Suprapubic skin (tissue), 4 donors: ENCODE data around the gene ARHGAP10. TPM values are rescaled to one million over a fixed set of nuclear protein-coding genes. Genes with fewer than 3 reads are reported as not detected.
A peak's percentile ranks its signal among the peaks of the same experiment; 100 is the strongest.

Source experiments
- DNase-seq, 2 donors: peaks; one replicate each; pipeline ENCODE4 v3.0.0-alpha.2; 2019; ENCODE audit warnings: low spot score in 2 of 2
- H3K27ac ChIP-seq: fragments of 200-600 bp; sonication (generic); one replicate; pipeline ENCODE4 v1.5.1; 2019
- H3K27me3 ChIP-seq: fragments of 200-600 bp; sonication (generic); one replicate; pipeline ENCODE4 v1.5.1; 2019
- H3K36me3 ChIP-seq: fragments of 200-600 bp; sonication (generic); one replicate; pipeline ENCODE4 v1.5.1; 2019
- H3K4me1 ChIP-seq: fragments of 200-600 bp; sonication (generic); one replicate; pipeline ENCODE4 v1.5.1; 2019
- H3K4me3 ChIP-seq: fragments of 200-600 bp; sonication (generic); one replicate; pipeline ENCODE4 v1.5.1; 2019; ENCODE audit warnings: mild to moderate bottlenecking
- H3K9me3 ChIP-seq: fragments of 200-600 bp; sonication (generic); one replicate; pipeline ENCODE4 v1.5.1; 2019
- CTCF ChIP-seq, 2 donors: fragments of 200-600 bp in 1 of 2; fragments of 450-650 bp in 1 of 2; sonication (generic) in 1 of 2; IDR thresholded peaks; one replicate each; pipeline ENCODE4 v1.5.1; 2016 to 2019; ENCODE audit warnings: antibody characterized with exemption in 2 of 2, mild to moderate bottlenecking in 1 of 2, moderate library complexity in 1 of 2
- EP300 ChIP-seq: sonication (generic); formaldehyde crosslinking; IDR thresholded peaks from one replicate; pipeline ENCODE4 v1.6.1; 2017; ENCODE audit warnings: antibody characterized with exemption
- POLR2A ChIP-seq, 2 donors: fragments of 450-650 bp; IDR thresholded peaks; one replicate each; pipeline ENCODE4 v1.6.1; 2017; ENCODE audit warnings: antibody characterized with exemption in 2 of 2, mild to moderate bottlenecking in 2 of 2, moderate library complexity in 2 of 2
- POLR2AphosphoS5 ChIP-seq, 3 donors: sonication (generic); formaldehyde crosslinking; IDR thresholded peaks; one replicate each; pipeline ENCODE4 v1.6.1; 2017; ENCODE audit warnings: antibody characterized with exemption in 3 of 3
- WGBS: methylation state at CpG from one replicate; pipeline ENCODE4 v1.1.5; 2018; 5-methylcytosine and 5-hydroxymethylcytosine counted together
- total RNA-seq, 4 donors: library from RNA; depleted of rRNA; stranded (reverse); fragments of >200 nt; gene quantifications; one replicate each; pipeline ENCODE4 v1.1.0, GENCODE V29; 2016

The ARHGAP10 gene
- total RNA-seq, 4 donors from 2014 or later = 32.5 to 59.0 (median 36.8) TPM

GRCh38 chr4:147770831-147771230 lies 38.9 kb downstream of the ARHGAP10 start:
- WGBS = 93% methylated on average over 2 of the region's 2 CpGs
- H3K4me1 ChIP-seq = peaks cover 39% of the 10 kb centered on the region

GRCh38 chr4:147772056-147772455 lies 40.2 kb downstream of the ARHGAP10 start:
- no peaks in the 10 kb centered on the region for H3K27me3 ChIP-seq
- H3K27ac ChIP-seq = peak overlapping the region; percentile 52
- no peaks in the 10 kb centered on the region for H3K36me3 ChIP-seq
- peaks cover 44% of the 10 kb centered on the region for H3K4me1 ChIP-seq
- TF ChIP-seq POLR2A (IDR thresholded peaks at IDR 0.05) = no peak
- no peak for TF ChIP-seq EP300
- TF ChIP-seq CTCF (IDR thresholded peaks at IDR 0.05) = no peak
- no peak for TF ChIP-seq POLR2AphosphoS5 (IDR thresholded peaks at IDR 0.05)
- 65% methylated on average over 8 of the region's 8 CpGs for WGBS
- no peak overlapping the region for H3K4me3 ChIP-seq
- no peak for DNase-seq
- H3K9me3 ChIP-seq = no peaks in the 10 kb centered on the region

More at GRCh38 chr4:147770831-147771230, 38.9 kb downstream of the ARHGAP10 start:
- Histone ChIP-seq H3K9me3 (no peaks in the 10 kb centered on the region), H3K4me3 (no peak overlapping the region), H3K36me3 (no peaks in the 10 kb centered on the region), H3K27ac (no peak overlapping the region), H3K27me3 (no peaks in the 10 kb centered on the region)
- DNase-seq = no peak
- no peak for TF ChIP-seq POLR2A (IDR thresholded peaks at IDR 0.05)
- TF ChIP-seq EP300 = no peak
- no peak for TF ChIP-seq POLR2AphosphoS5 (IDR thresholded peaks at IDR 0.05)
- TF ChIP-seq CTCF (IDR thresholded peaks at IDR 0.05) = no peak

GRCh38 chr4:147772459-147772969 lies 40.6 kb downstream of the ARHGAP10 start:
- Histone ChIP-seq H3K27me3 (no peaks in the 10 kb centered on the region), H3K36me3 (no peaks in the 10 kb centered on the region), H3K27ac (peak overlapping the region; percentile 52), H3K9me3 (no peaks in the 10 kb centered on the region), H3K4me3 (no peak overlapping the region), H3K4me1 (peaks cover 42% of the 10 kb centered on the region)
- WGBS = 19% methylated on average over 5 of the region's 5 CpGs
- no peak for DNase-seq
- TF ChIP-seq POLR2AphosphoS5 (IDR thresholded peaks at IDR 0.05) (no peak), POLR2A (IDR thresholded peaks at IDR 0.05) (no peak), CTCF (IDR thresholded peaks at IDR 0.05) (no peak), EP300 (no peak)

GRCh38 chr4:147773261-147774184 lies 41.6 kb downstream of the ARHGAP10 start:
- peaks cover 42% of the 10 kb centered on the region for H3K4me1 ChIP-seq
- TF ChIP-seq POLR2A (IDR thresholded peaks at IDR 0.05) = no peak
- TF ChIP-seq POLR2AphosphoS5 (IDR thresholded peaks at IDR 0.05) = no peak
- no peak for TF ChIP-seq EP300
- TF ChIP-seq CTCF (IDR thresholded peaks at IDR 0.05) = no peak
- no peaks in the 10 kb centered on the region for H3K36me3 ChIP-seq
- H3K9me3 ChIP-seq = no peaks in the 10 kb centered on the region
- no peak overlapping the region for H3K4me3 ChIP-seq
- WGBS = 42% methylated on average over 3 of the region's 3 CpGs
- DNase-seq = no peak
- peak overlapping the region; percentile 52 for H3K27ac ChIP-seq
- no peaks in the 10 kb centered on the region for H3K27me3 ChIP-seq

- no peak for DNase-seq
- no peaks in the 10 kb centered on the region for H3K9me3 ChIP-seq
- no peaks in the 10 kb centered on the region for H3K36me3 ChIP-seq
- H3K4me1 ChIP-seq = peaks cover 60% of the 10 kb centered on the region
- WGBS = 95% methylated on average over 10 of the region's 10 CpGs
- H3K4me3 ChIP-seq = no peak overlapping the region
- no peaks in the 10 kb centered on the region for H3K27me3 ChIP-seq
- TF ChIP-seq POLR2AphosphoS5 (IDR thresholded peaks at IDR 0.05) (no peak), EP300 (no peak), CTCF (IDR thresholded peaks at IDR 0.05) (no peak), POLR2A (IDR thresholded peaks at IDR 0.05) (no peak)
- no peak overlapping the region for H3K27ac ChIP-seq
Observed at GRCh38 chr4:147776716-147777115, 44.8 kb downstream of the ARHGAP10 start.
